Gastroesophageal sphincter (tissue), 3 donors: ENCODE measurements around the gene SPRTN.

ENCODE experiments used
- CTCF ChIP-seq, 4 experiments: fragments of 200-600 bp in 2 of 4; fragments of 450-650 bp in 2 of 4; sonication (generic) in 1 of 4; IDR thresholded peaks; one replicate each; pipeline ENCODE4 v1.5.1; 2017 to 2019; ENCODE audit warnings: antibody characterized with exemption in 4 of 4, mild to moderate bottlenecking in 2 of 4, moderate library complexity in 2 of 4
- EP300 ChIP-seq: sonication (generic); formaldehyde crosslinking; IDR thresholded peaks from one replicate; pipeline ENCODE4 v1.6.1; 2017; ENCODE audit warnings: antibody characterized with exemption, mild to moderate bottlenecking
- POLR2A ChIP-seq, 2 donors: fragments of 450-650 bp; IDR thresholded peaks; one replicate each; pipeline ENCODE4 v1.6.1; 2017; ENCODE audit warnings: antibody characterized with exemption in 2 of 2, mild to moderate bottlenecking in 2 of 2, moderate library complexity in 1 of 2

- TF ChIP-seq POLR2A (IDR thresholded peaks at IDR 0.05) (no peak), CTCF (IDR thresholded peaks at IDR 0.05) (no peak), EP300 (no peak)
These were observed 25.5 kb downstream of the SPRTN start for GRCh38 chr1:231363624-231364023.
